Measurements from ENCODE around the gene OR52A5. TPM values are rescaled to one million over a fixed set of nuclear protein-coding genes. Genes with fewer than 3 reads are reported as not detected.
"Not testable (repeated sequence)": the region's sequence is repeated elsewhere in the genome, so short reads cannot be mapped to it uniquely, and the experiment has no call there.

OR52A5 gene
- polyA plus RNA-seq, 1 experiment, result not detected

DNA sequence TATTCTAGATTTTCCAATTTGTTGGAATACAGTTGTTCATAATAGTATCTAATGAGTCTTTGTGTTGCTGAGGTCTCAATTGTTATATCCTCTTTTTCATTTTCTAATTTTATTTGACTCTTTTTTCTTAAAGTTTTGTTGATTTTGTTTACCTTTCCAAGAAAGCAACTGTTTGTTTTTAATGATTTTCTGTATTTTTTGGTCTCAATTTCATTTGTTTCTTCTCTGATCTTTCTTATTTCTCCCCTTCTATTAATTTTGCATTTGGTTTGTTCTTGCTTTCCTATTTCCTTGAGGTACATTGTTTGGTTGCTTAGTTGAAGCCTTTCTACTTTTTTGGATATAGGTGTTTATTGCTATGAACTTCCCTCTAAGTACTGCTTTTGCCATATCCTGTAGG lies 21.6 kb upstream of the OR52A5 start:
- H3K4me3 ChIP-seq (ENCODE audit: low read depth, low read length), result no peak overlapping the region
- H3K27ac ChIP-seq (ENCODE audit: low read depth, low read length), result no peak overlapping the region
- H3K27me3 ChIP-seq (ENCODE audit: control insufficient read depth, insufficient read depth, low read length), result no peaks in the 10 kb centered on the region
- DNase-seq (ENCODE audit: low read depth, low spot score), result no peak
- CTCF ChIA-PET, result no interaction called here
- no peak for TF ChIP-seq CTCF (IDR thresholded peaks at IDR 0.05; ENCODE audit: low read depth, low read length)
- POLR2A ChIA-PET, result no interaction called here
- no peaks in the 10 kb centered on the region for H3K9me3 ChIP-seq (ENCODE audit: control insufficient read depth, insufficient read depth, low read length)

DNA sequence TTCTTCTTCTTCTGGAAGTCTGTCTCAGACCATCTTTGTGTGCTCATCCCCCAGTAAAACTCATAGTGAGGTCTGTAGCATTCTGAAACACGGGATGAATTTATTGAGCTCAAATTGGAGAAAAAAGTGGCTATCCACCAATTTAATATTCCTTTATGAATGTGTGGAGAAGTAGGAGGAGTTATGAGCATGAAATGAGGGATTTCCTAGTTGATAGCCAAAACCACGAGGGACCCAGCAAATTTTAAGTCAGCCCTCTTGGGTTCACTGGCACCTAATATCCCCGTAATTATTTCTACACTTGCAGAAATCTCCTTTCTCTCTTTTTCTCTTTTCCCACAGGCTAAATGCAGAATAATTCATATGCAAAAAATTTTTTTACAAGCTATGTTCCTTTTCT lies 16.5 kb upstream of the OR52A5 start, which contains the start of gene OR52A1:
Gene OR52A1 (minus strand): TSS at position 101 of the 400 bp plus-strand sequence. CDS start 2,388 bp downstream, outside the sequence.
- H3K27ac ChIP-seq (ENCODE audit: low read depth, low read length), result no peak within 1 kb of the TSS
- no peak for DNase-seq (ENCODE audit: low read depth, low spot score)
- no peaks in the 10 kb centered on the region for H3K9me3 ChIP-seq (ENCODE audit: control insufficient read depth, insufficient read depth, low read length)
- no peak within 1 kb of the TSS for H3K4me3 ChIP-seq (ENCODE audit: low read depth, low read length)
- no peaks in the 10 kb centered on the region for H3K27me3 ChIP-seq (ENCODE audit: control insufficient read depth, insufficient read depth, low read length)
- POLR2A ChIA-PET, result no interaction called here
- no peak for TF ChIP-seq CTCF (IDR thresholded peaks at IDR 0.05; ENCODE audit: low read depth, low read length)
- CTCF ChIA-PET, result interaction anchor here (0.9 to 1.6 kb wide), 2 partner anchors 31 to 518 kb away, joined by 3 to 4 read pairs; partner anchors contain the start of gene OR51D1

DNA sequence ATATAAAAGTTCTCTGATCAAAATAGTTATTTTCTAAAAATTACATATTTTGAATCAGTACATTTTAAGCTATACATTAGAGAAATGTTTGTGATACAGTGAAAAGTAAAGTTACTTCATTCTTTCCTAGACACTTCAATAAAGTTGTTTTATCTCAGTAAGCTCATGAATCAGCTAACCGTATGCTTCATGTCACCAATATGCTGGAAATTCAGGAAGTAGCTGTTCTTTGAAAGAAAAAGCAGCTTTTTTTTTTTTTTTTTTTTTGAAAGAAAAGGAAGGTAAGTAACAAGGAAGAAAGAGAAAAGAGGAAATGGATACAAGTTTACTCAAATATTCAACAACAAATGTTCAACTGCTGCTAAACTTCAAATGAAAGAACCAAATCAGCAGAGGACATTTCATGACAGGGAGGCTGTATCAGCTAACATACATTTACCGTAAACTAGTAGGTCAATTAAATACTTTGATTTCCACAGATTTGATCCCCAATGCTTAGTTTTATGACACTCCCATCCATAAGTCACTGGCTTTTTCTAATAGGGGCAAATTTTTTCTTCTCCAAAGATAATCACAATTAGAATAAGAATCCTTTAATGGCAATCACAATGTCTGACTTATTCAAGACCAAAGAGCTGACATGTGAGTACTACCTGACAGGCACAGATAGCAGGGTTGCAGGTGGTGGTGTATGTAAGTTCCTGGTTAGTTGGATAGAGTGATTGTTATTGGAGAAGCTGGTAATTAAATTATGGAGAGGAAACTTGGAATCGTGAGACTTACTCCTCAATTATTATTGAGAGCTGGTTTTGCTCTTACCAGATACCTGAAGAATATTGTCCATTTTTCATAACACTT lies 15.6 kb upstream of the OR52A5 start:
- POLR2A ChIA-PET, result no interaction called here
- CTCF ChIA-PET, result interaction anchor here (0.6 to 1.6 kb wide), 4 partner anchors 27 to 517 kb away, joined by 3 to 4 read pairs (median 3); partner anchors contain the start of gene OR51D1
- no peak for TF ChIP-seq CTCF (IDR thresholded peaks at IDR 0.05; ENCODE audit: low read depth, low read length)
- no peak overlapping the region for H3K27ac ChIP-seq (ENCODE audit: low read depth, low read length)
- H3K9me3 ChIP-seq (ENCODE audit: control insufficient read depth, insufficient read depth, low read length), result no peaks in the 10 kb centered on the region
- DNase-seq (ENCODE audit: low read depth, low spot score), result no peak
- H3K4me3 ChIP-seq (ENCODE audit: low read depth, low read length), result no peak overlapping the region
- no peaks in the 10 kb centered on the region for H3K27me3 ChIP-seq (ENCODE audit: control insufficient read depth, insufficient read depth, low read length)

DNA sequence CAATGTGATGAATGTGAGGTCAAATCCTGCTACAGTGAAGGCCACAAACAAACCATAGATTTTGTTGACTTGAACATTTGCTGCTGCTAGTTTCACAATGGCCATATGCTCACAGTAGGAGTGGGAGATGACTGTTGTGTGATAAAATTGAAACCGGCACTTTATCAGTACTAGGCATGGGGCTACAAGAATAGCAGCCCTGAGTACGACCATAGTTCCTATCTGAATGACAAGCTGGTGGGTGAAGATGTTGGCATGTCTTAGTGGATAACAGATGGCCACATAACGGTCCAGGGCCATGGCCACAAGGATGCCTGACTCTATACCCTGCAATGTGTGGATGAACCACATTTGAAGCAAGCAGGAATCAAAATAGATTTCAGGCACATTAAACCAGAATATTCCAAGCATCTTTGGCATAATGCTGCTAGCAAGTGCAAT lies 13.6 kb upstream of the OR52A5 start:
- TF ChIP-seq CTCF (IDR thresholded peaks at IDR 0.05; ENCODE audit: low read depth, low read length), result no peak
- no peaks in the 10 kb centered on the region for H3K9me3 ChIP-seq (ENCODE audit: control insufficient read depth, insufficient read depth, low read length)
- H3K27me3 ChIP-seq (ENCODE audit: control insufficient read depth, insufficient read depth, low read length), result no peaks in the 10 kb centered on the region
- POLR2A ChIA-PET, result no interaction called here
- no peak overlapping the region for H3K4me3 ChIP-seq (ENCODE audit: low read depth, low read length)
- no peak overlapping the region for H3K27ac ChIP-seq (ENCODE audit: low read depth, low read length)
- DNase-seq (ENCODE audit: low read depth, low spot score), result no peak
- CTCF ChIA-PET, result no interaction called here

GRCh38 chr11:5144206-5144605 lies 6.0 kb upstream of the OR52A5 start:
- H3K27ac ChIP-seq (ENCODE audit: low read depth, low read length); H3K27me3 ChIP-seq (ENCODE audit: control insufficient read depth, insufficient read depth, low read length); CTCF ChIA-PET; H3K9me3 ChIP-seq (ENCODE audit: control insufficient read depth, insufficient read depth, low read length); DNase-seq (ENCODE audit: low read depth, low spot score); POLR2A ChIA-PET; H3K4me3 ChIP-seq (ENCODE audit: low read depth, low read length): not testable (repeated sequence)

Measured in AG04450 (cell line).